ACC112 (cell line): Measurements from ENCODE around the gene SMAD1.

ENCODE experiments used
- H2AFZ ChIP-seq: fragments of 200-600 bp; sonication (generic); one replicate; pipeline ENCODE4 v1.6.0; 2017; ENCODE audit warnings: antibody characterized with exemption, low read length; ENCODE audit not compliant: unreplicated experiment
- H3K27ac ChIP-seq: fragments of 200-600 bp; sonication (generic); 2 replicates; pipeline ENCODE4 v1.5.1; 2014; ENCODE audit warnings: low read depth, mild to moderate bottlenecking, antibody characterized with exemption, low read length, moderate library complexity
- H3K27me3 ChIP-seq: fragments of 200-600 bp; sonication (generic); 2 replicates; pipeline ENCODE4 v1.6.1; 2014; ENCODE audit warnings: mild to moderate bottlenecking, antibody characterized with exemption, low read length, moderate library complexity, mixed read lengths; ENCODE audit not compliant: insufficient read depth
- H3K36me3 ChIP-seq: fragments of 200-600 bp; sonication (generic); 2 replicates; pipeline ENCODE4 v1.6.1; 2016; ENCODE audit warnings: mild to moderate bottlenecking, antibody characterized with exemption, low read length, moderate library complexity, mixed read lengths; ENCODE audit not compliant: insufficient read depth
- H3K4me1 ChIP-seq: fragments of 200-600 bp; sonication (generic); one replicate; pipeline ENCODE4 v1.6.1; 2016; ENCODE audit warnings: low read length, mixed read lengths; ENCODE audit not compliant: insufficient read depth, unreplicated experiment, control insufficient read depth
- H3K4me3 ChIP-seq: fragments of 200-600 bp; sonication (generic); 2 replicates; pipeline ENCODE4 v1.5.1; 2014; ENCODE audit warnings: mild to moderate bottlenecking, low read depth, low read length
- H3K79me2 ChIP-seq: fragments of 200-600 bp; sonication (generic); one replicate; pipeline ENCODE4 v1.6.0; 2016; ENCODE audit warnings: low read length; ENCODE audit not compliant: control insufficient read depth, unreplicated experiment, insufficient read depth

SMAD1 gene

GRCh38 chr4:145488310-145488709 is 6.7 kb downstream of the SMAD1 start:
- H3K27ac ChIP-seq = no peak overlapping the region
- no peak overlapping the region for H2AFZ ChIP-seq
- H3K79me2 ChIP-seq = peaks cover 27% of the 10 kb centered on the region
- H3K4me1 ChIP-seq = peaks cover 5% of the 10 kb centered on the region
- no peaks in the 10 kb centered on the region for H3K36me3 ChIP-seq
- no peaks in the 10 kb centered on the region for H3K27me3 ChIP-seq
- no peak overlapping the region for H3K4me3 ChIP-seq

DNA sequence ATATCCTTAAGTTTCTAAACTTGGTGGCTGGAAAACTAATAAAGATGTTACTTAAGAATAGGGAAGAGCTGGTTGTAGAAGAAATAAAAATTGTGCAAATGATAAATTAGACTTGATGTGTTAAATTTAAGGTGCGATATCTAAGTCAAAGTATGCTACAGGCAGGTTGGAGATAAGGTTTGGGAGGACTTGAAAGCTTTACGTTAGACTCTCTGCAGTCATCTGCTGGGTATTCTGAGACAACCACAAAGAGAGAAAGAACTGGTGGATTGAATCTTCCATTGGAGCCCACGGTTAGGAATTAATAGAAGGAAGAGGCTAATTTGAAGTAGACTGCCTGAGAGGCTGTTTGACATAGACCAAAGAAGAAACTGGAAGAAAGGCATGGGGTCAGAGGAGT is 7.9 kb downstream of the SMAD1 start:
- Histone ChIP-seq H3K27ac (no peak overlapping the region), H2AFZ (no peak overlapping the region), H3K4me1 (no peaks in the 10 kb centered on the region), H3K36me3 (no peaks in the 10 kb centered on the region), H3K27me3 (no peaks in the 10 kb centered on the region), H3K79me2 (peaks cover 18% of the 10 kb centered on the region), H3K4me3 (no peak overlapping the region)

GRCh38 chr4:145490361-145490760 is 8.7 kb downstream of the SMAD1 start:
- H3K36me3 ChIP-seq = no peaks in the 10 kb centered on the region

GRCh38 chr4:145490796-145491195 is 9.1 kb downstream of the SMAD1 start:
- Histone ChIP-seq H3K27me3 (no peaks in the 10 kb centered on the region), H3K36me3 (no peaks in the 10 kb centered on the region), H3K79me2 (peaks cover 15% of the 10 kb centered on the region), H3K4me1 (no peaks in the 10 kb centered on the region), H2AFZ (no peak overlapping the region), H3K27ac (no peak overlapping the region), H3K4me3 (no peak overlapping the region)

More at GRCh38 chr4:145490361-145490760, 8.7 kb downstream of the SMAD1 start:
- no peaks in the 10 kb centered on the region for H3K27me3 ChIP-seq
- no peak overlapping the region for H3K27ac ChIP-seq
- no peak overlapping the region for H3K4me3 ChIP-seq
- no peak overlapping the region for H2AFZ ChIP-seq
- H3K79me2 ChIP-seq = peaks cover 18% of the 10 kb centered on the region
- no peaks in the 10 kb centered on the region for H3K4me1 ChIP-seq

- Histone ChIP-seq H3K4me3 (no peak overlapping the region), H3K27ac (no peak overlapping the region), H2AFZ (no peak overlapping the region), H3K79me2 (peaks cover 15% of the 10 kb centered on the region), H3K36me3 (no peaks in the 10 kb centered on the region), H3K27me3 (no peaks in the 10 kb centered on the region), H3K4me1 (no peaks in the 10 kb centered on the region)
These were observed 10.7 kb downstream of the SMAD1 start for GRCh38 chr4:145492376-145492775.

DNA sequence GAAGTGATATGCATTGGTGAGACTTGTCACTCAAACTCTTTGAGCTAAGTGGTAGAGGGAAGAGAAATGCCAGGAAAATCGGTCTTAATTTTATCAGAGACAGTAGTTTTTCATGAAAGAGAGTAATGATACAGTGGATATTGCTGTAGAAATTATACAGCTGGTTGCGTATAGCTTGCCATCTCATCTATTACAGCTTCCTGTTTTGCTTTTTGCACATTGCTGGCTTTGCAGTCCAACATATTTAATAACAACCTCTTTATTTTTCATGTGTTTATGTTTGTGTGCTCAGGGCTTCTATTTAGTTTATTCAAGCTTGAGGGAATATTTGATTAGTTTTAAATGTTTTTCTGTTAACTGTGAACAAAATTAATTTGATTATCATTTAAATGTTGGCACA is 11.5 kb downstream of the SMAD1 start:
- Histone ChIP-seq H3K4me3 (no peak overlapping the region), H2AFZ (no peak overlapping the region), H3K27ac (no peak overlapping the region), H3K79me2 (peaks cover 18% of the 10 kb centered on the region), H3K4me1 (no peaks in the 10 kb centered on the region), H3K27me3 (no peaks in the 10 kb centered on the region), H3K36me3 (no peaks in the 10 kb centered on the region)

- H3K36me3 ChIP-seq = no peaks in the 10 kb centered on the region
- H3K4me3 ChIP-seq = no peak overlapping the region
- H3K27me3 ChIP-seq = no peaks in the 10 kb centered on the region
- no peak overlapping the region for H3K27ac ChIP-seq
- no peak overlapping the region for H2AFZ ChIP-seq
- H3K79me2 ChIP-seq = peaks cover 13% of the 10 kb centered on the region
- no peaks in the 10 kb centered on the region for H3K4me1 ChIP-seq
These were observed 13.1 kb downstream of the SMAD1 start for GRCh38 chr4:145494666-145495270.

- Histone ChIP-seq H3K27ac (no peak overlapping the region), H3K4me1 (no peaks in the 10 kb centered on the region), H3K79me2 (peaks cover 7% of the 10 kb centered on the region), H2AFZ (no peak overlapping the region), H3K36me3 (no peaks in the 10 kb centered on the region), H3K27me3 (no peaks in the 10 kb centered on the region), H3K4me3 (no peak overlapping the region)
These were observed 14.6 kb downstream of the SMAD1 start for GRCh38 chr4:145496292-145496691.

DNA sequence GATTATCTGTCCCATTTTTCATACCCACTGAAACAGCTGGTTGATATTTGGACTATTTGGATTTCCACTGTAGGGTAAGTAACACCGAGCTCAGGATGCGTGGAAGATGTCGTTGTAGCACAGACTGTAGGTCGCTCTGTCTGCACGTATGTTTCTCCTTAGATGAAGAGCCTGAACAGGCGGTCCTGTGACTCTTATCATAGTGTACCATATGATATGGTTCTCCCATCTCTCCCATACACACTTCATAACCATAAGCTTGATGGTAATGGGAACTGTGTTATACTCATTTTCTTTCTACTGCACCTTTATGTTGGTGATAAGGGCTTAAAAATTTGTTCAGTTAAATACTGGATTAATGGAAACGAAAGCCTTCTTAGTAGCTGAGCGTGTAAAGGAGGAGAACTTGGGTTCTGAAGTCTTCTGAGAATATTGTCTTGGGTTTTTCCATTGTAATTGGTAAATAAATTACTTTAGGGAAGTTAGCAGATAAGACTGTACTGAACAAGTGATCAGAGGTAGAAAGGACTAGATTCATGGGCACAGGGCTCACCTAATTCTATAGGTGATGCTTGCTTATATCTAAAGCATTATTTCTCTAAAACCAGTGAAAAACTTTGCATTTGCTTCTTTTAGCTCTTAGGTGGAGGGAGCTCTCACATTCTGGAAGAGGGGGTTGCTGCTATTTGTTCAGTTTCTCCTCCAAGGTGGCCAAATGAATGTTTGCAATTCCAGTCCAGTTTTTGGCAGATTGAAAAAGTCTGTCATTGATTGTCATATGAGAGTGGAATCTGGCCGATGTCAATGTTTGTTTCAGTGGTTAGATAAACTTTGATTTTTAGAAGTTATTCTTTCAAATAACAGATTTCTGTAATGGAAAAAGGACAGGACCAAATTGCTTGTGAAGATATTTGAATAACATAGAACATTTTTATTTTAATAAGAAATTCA is 15.8 kb downstream of the SMAD1 start:
- Histone ChIP-seq H3K4me1 (no peaks in the 10 kb centered on the region), H3K4me3 (no peak overlapping the region)

DNA sequence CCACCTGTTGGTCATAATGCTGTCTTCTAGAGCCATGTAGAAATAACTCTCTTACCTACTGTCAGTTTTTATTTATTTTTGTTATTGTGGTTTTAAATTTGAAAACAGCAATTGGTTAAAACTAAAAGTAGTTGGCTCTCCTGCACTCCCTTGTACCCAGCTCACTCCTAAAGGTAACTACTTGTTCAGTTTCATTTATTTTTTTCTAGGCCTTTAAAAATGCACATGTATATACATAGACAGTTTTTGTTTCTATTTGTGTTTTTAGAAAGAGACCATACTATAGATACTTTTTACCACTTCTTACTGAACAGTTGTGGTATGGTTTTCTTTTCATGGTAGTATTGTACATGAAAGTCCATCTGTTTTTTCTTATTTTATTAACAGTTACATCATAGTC is 16.8 kb downstream of the SMAD1 start:
- H3K36me3 ChIP-seq = no peaks in the 10 kb centered on the region
- H3K4me3 ChIP-seq = no peak overlapping the region
- peaks cover 5% of the 10 kb centered on the region for H3K79me2 ChIP-seq
- no peak overlapping the region for H3K27ac ChIP-seq
- no peaks in the 10 kb centered on the region for H3K27me3 ChIP-seq
- H2AFZ ChIP-seq = no peak overlapping the region
- no peaks in the 10 kb centered on the region for H3K4me1 ChIP-seq

More for the DNA sequence above, 15.8 kb downstream of the SMAD1 start:
- Histone ChIP-seq H3K79me2 (peaks cover 7% of the 10 kb centered on the region), H3K36me3 (no peaks in the 10 kb centered on the region), H3K27ac (no peak overlapping the region), H2AFZ (no peak overlapping the region), H3K27me3 (no peaks in the 10 kb centered on the region)
